Esophagus squamous epithelium (tissue), 5 donors: ENCODE data around the gene RUFY1. TPM values are rescaled to one million over a fixed set of nuclear protein-coding genes. Genes with fewer than 3 reads are reported as not detected.

Experiments used
- DNase-seq: peaks from one replicate; lab custom pipeline; 2025; lab: John Stamatoyannopoulos, UW
- H3K27ac ChIP-seq, 4 donors: fragments of 200-600 bp; sonication (generic); one replicate each; pipeline ENCODE4 v1.5.1; 2016 to 2019; ENCODE audit warnings: mild to moderate bottlenecking in 1 of 4
- H3K27me3 ChIP-seq, 4 donors: fragments of 200-600 bp; sonication (generic); 1 replicate in 3 of 4; 2 replicates in 1 of 4; pipeline versions ENCODE4 v1.5.1 to v1.6.0; 2017 to 2021; ENCODE audit warnings: antibody characterized with exemption in 1 of 4
- H3K36me3 ChIP-seq, 3 donors: fragments of 200-600 bp; sonication (generic); one replicate each; pipeline ENCODE4 v1.5.1; 2016 to 2019
- H3K4me1 ChIP-seq, 3 donors: fragments of 200-600 bp; sonication (generic); one replicate each; pipeline ENCODE4 v1.5.1; 2017 to 2019
- H3K4me3 ChIP-seq, 4 donors: fragments of 200-600 bp; sonication (generic); 1 replicate in 3 of 4; 2 replicates in 1 of 4; pipeline ENCODE4 v1.5.1; 2016 to 2019; ENCODE audit warnings: mild to moderate bottlenecking in 2 of 4, moderate library complexity in 1 of 4
- H3K9me3 ChIP-seq, 3 donors: fragments of 200-600 bp; sonication (generic); one replicate each; pipeline ENCODE4 v1.5.1; 2016 to 2019
- CTCF ChIP-seq, 6 experiments: fragments of 450-650 bp in 4 of 6; fragments of 200-600 bp in 2 of 6; sonication (generic) in 2 of 6; IDR thresholded peaks; one replicate each; pipeline ENCODE4 v1.5.1; 2016 to 2019; ENCODE audit warnings: antibody characterized with exemption in 6 of 6, mild to moderate bottlenecking in 4 of 6, moderate library complexity in 4 of 6
- POLR2A ChIP-seq, 4 donors: fragments of 450-650 bp; IDR thresholded peaks; one replicate each; pipeline ENCODE4 v1.6.1; 2017; ENCODE audit warnings: antibody characterized with exemption in 4 of 4, mild to moderate bottlenecking in 4 of 4, moderate library complexity in 3 of 4
- WGBS, 2 donors: methylation state at CpG; one replicate each; pipeline ENCODE4 v1.1.5; 2018; 5-methylcytosine and 5-hydroxymethylcytosine counted together
- intact Hi-C: fragments of 100-400 bp; cut with DNase I; formaldehyde crosslinking; loops from one replicate; pipeline ENCODE4 v1.15.0; 2022
- total RNA-seq, 4 donors: library from RNA; depleted of rRNA; stranded (reverse); fragments of >200 nt; gene quantifications; one replicate each; pipeline ENCODE4 v1.1.0, GENCODE V29; 2016
- donor health status: DM: yes; HTN: yes; CAD: no.

Gene RUFY1
- total RNA-seq, 4 donors from 2014 or later, result 27.1 to 63.8 (median 45.8) TPM

DNA sequence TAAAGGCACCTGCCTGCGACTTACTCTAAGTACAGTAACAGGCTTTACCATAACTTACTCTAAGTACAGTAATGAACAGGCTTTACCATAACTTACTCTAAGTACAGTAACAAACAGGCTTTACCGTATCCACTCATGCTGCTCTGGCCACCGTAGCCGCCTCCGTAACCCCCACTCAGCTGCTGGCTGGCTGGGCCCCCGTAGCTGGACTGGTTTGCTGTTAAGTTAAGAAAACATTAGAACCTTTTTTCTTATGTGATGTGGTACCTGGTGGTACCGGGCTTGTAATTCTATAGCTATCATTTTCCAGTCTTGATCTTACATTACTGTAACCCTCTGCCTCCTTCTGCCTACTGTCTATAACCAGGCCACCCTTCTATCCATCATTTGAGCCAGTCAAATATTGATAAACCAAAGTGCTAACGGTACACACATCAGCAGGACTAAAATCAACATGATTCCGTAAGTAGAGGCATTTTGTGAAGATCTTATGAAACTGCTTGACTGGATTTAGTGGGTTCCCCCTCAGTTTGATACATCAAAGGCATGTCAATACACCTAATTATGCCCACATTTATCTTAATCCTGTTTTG is 65.7 kb downstream of the RUFY1 start:
- no peak overlapping the region for H3K4me3 ChIP-seq
- peaks cover 55 to 100% (median 66%) of the 10 kb centered on the region in 3 donors for H3K36me3 ChIP-seq
- no peaks in the 10 kb centered on the region for H3K9me3 ChIP-seq
- intact Hi-C loops, result no loop called here
- 78 to 80% methylated on average over 9 of the region's 9 CpGs for WGBS, 2 donors
- no peaks in the 10 kb centered on the region for H3K27me3 ChIP-seq
- H3K4me1 ChIP-seq, result peaks cover 8 to 98% (median 78%) of the 10 kb centered on the region in 3 donors
- no peak for DNase-seq
- H3K27ac ChIP-seq, result no peak overlapping the region
- TF ChIP-seq CTCF (IDR thresholded peaks at IDR 0.05) (no peak), POLR2A (IDR thresholded peaks at IDR 0.05) (no peak)

GRCh38 chr5:179617930-179618329 is 67.6 kb downstream of the RUFY1 start:
- Histone ChIP-seq H3K4me1 (peaks cover 18 to 95% (median 73%) of the 10 kb centered on the region in 3 donors), H3K27ac (no peak overlapping the region), H3K9me3 (no peaks in the 10 kb centered on the region), H3K27me3 (no peaks in the 10 kb centered on the region), H3K36me3 (peaks cover 51 to 95% (median 59%) of the 10 kb centered on the region in 3 donors), H3K4me3 (no peak overlapping the region)
- 48 to 66% methylated on average over 6 to 7 of the region's 7 CpGs for WGBS, 2 donors
- TF ChIP-seq CTCF (IDR thresholded peaks at IDR 0.05) (no peak), POLR2A (IDR thresholded peaks at IDR 0.05) (no peak)
- intact Hi-C loops, result no loop called here
- DNase-seq, result no peak

GRCh38 chr5:179618923-179619554 is 68.7 kb downstream of the RUFY1 start:
- peaks cover 18 to 86% (median 69%) of the 10 kb centered on the region in 3 donors for H3K4me1 ChIP-seq
- TF ChIP-seq POLR2A (IDR thresholded peaks at IDR 0.05) (no peak), CTCF (IDR thresholded peaks at IDR 0.05) (no peak)
- 16 to 17% methylated on average over 6 of the region's 6 CpGs for WGBS, 2 donors
- H3K36me3 ChIP-seq, result peaks cover 40 to 84% (median 48%) of the 10 kb centered on the region in 3 donors
- intact Hi-C loops, result no loop called here
- H3K4me3 ChIP-seq, result peak overlapping the region in 3 of 4 donors; percentile 97 to 100 (median 99)
- DNase-seq, result no peak
- no peaks in the 10 kb centered on the region for H3K27me3 ChIP-seq
- H3K27ac ChIP-seq, result peak overlapping the region in 1 of 4 donors; percentile 30
- no peaks in the 10 kb centered on the region for H3K9me3 ChIP-seq

GRCh38 chr5:179619776-179620175 is 69.4 kb downstream of the RUFY1 start:
- Histone ChIP-seq H3K9me3 (no peaks in the 10 kb centered on the region), H3K4me1 (peaks cover 25 to 86% (median 70%) of the 10 kb centered on the region in 3 donors), H3K27ac (peak overlapping the region in 1 of 4 donors; percentile 30), H3K4me3 (peak overlapping the region; percentile 6 to 100 (median 98)), H3K27me3 (no peaks in the 10 kb centered on the region), H3K36me3 (peaks cover 37 to 77% (median 41%) of the 10 kb centered on the region in 3 donors)
- WGBS, 2 donors, result 3 to 10% methylated on average over 4 of the region's 4 CpGs
- DNase-seq, result no peak
- intact Hi-C loops, result loop anchor here (5.0 kb wide), 1 partner anchor 67 kb away; the partner anchor contains the start of gene RUFY1
- TF ChIP-seq POLR2A (IDR thresholded peaks at IDR 0.05), result no peak
- no peak for TF ChIP-seq CTCF (IDR thresholded peaks at IDR 0.05)

DNA sequence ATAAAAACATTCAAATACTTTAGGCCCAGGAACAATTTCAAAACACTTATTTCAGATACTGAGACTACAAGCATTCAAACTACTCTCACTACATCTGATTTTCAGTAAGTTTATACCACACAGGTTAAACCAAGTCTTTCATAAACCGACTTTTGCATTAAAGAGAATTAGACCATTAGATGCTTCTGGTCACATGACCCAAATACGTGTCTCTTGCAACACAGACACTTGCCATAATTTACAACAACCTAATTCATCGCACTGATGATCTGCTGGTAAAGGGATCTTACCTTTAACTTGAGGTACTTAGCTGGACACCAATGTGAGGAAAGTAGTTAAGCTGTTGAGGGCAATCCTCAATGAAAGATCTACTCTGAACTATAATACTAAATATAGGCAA is 69.9 kb downstream of the RUFY1 start:
- H3K4me3 ChIP-seq, result peak overlapping the region; percentile 6 to 100 (median 98)
- H3K36me3 ChIP-seq, result peaks cover 31 to 71% (median 35%) of the 10 kb centered on the region in 3 donors
- H3K9me3 ChIP-seq, result no peaks in the 10 kb centered on the region
- peaks cover 26 to 86% (median 67%) of the 10 kb centered on the region in 3 donors for H3K4me1 ChIP-seq
- intact Hi-C loops, result loop anchor here (5.0 kb wide), 1 partner anchor 68 kb away; the partner anchor contains the start of gene RUFY1
- DNase-seq, result no peak
- 0% methylated on average over 3 of the region's 3 CpGs for WGBS, 2 donors
- peak overlapping the region in 3 of 4 donors; percentile 39 to 100 (median 100) for H3K27ac ChIP-seq
- TF ChIP-seq POLR2A (IDR thresholded peaks at IDR 0.05) (no peak), CTCF (IDR thresholded peaks at IDR 0.05) (no peak)
- no peaks in the 10 kb centered on the region for H3K27me3 ChIP-seq
